Renal cortical epithelial cell (primary cell): ENCODE data around the gene GPC5. TPM values are rescaled to one million over a fixed set of nuclear protein-coding genes. Genes with fewer than 3 reads are reported as not detected.
"Not testable (repeated sequence)": the region's sequence is repeated elsewhere in the genome, so short reads cannot be mapped to it uniquely, and the experiment has no call there.

Source experiments
- DNase-seq: peaks from one replicate; pipeline ENCODE4 v3.0.0-alpha.2; 2011; ENCODE audit warnings: low read depth
- total RNA-seq: library from RNA; depleted of rRNA; stranded (reverse); fragments of >200 nt; gene quantifications from 2 replicates; pipeline ENCODE4 v1.2.3, GENCODE V29; 2014

The GPC5 gene
- total RNA-seq, 1 donor from 2014 or later, result 0.75 TPM

GRCh38 chr13:92538164-92538563 is 1139.7 kb downstream of the GPC5 start:
- no peak for DNase-seq

- DNase-seq, result not testable (repeated sequence)
These were observed 1140.7 kb downstream of the GPC5 start for GRCh38 chr13:92539148-92539547.

- peak; percentile 11 for DNase-seq
These were observed 1148.8 kb downstream of the GPC5 start for GRCh38 chr13:92547266-92547665.

- no peak for DNase-seq
These were observed 1150.9 kb downstream of the GPC5 start for GRCh38 chr13:92549276-92549675.

GRCh38 chr13:92553470-92554114 is 1155.2 kb downstream of the GPC5 start:
- DNase-seq, result no peak

- DNase-seq, result no peak
These were observed 1162.5 kb downstream of the GPC5 start for GRCh38 chr13:92560883-92561282.

GRCh38 chr13:92564942-92565341 is 1166.5 kb downstream of the GPC5 start:
- no peak for DNase-seq

- no peak for DNase-seq
These were observed 1168.3 kb downstream of the GPC5 start for GRCh38 chr13:92566767-92567166.

- no peak for DNase-seq
These were observed 1173.8 kb downstream of the GPC5 start for GRCh38 chr13:92572190-92572589.

- peak; percentile 79 for DNase-seq
These were observed 1175.1 kb downstream of the GPC5 start for GRCh38 chr13:92573467-92574057.

- no peak for DNase-seq
These were observed 1176.1 kb downstream of the GPC5 start for GRCh38 chr13:92574499-92574898.

- no peak for DNase-seq
These were observed 1177.4 kb downstream of the GPC5 start for GRCh38 chr13:92575777-92576176.

GRCh38 chr13:92578358-92578757 is 1179.9 kb downstream of the GPC5 start:
- DNase-seq, result no peak

GRCh38 chr13:92589955-92590354 is 1191.5 kb downstream of the GPC5 start:
- no peak for DNase-seq

- peak; percentile 21 for DNase-seq
These were observed 1192.1 kb downstream of the GPC5 start for GRCh38 chr13:92590503-92590908.

GRCh38 chr13:92591117-92591516 is 1192.7 kb downstream of the GPC5 start:
- no peak for DNase-seq

- no peak for DNase-seq
These were observed 1194.3 kb downstream of the GPC5 start for GRCh38 chr13:92592757-92593156.

GRCh38 chr13:92602560-92602959 is 1204.1 kb downstream of the GPC5 start:
- peak; percentile 51 for DNase-seq

- no peak for DNase-seq
These were observed 1211.0 kb downstream of the GPC5 start for GRCh38 chr13:92609376-92609775.

GRCh38 chr13:92612892-92613291 is 1214.5 kb downstream of the GPC5 start:
- no peak for DNase-seq

- DNase-seq, result no peak
These were observed 1215.5 kb downstream of the GPC5 start for GRCh38 chr13:92613921-92614320.

- DNase-seq, result no peak
These were observed 1223.6 kb downstream of the GPC5 start for GRCh38 chr13:92621985-92622384.

GRCh38 chr13:92622905-92623304 is 1224.5 kb downstream of the GPC5 start:
- no peak for DNase-seq

GRCh38 chr13:92626274-92626673 is 1227.9 kb downstream of the GPC5 start:
- no peak for DNase-seq
